ENCODE results near the gene SH2D6.

- TF ChIP-seq TAF1 (IDR thresholded peaks at IDR 0.05; ENCODE audit: borderline replicate concordance, insufficient read depth, low read length) (no peak), POLR2AphosphoS5 (IDR thresholded peaks at IDR 0.05; ENCODE audit: low read depth, low read length) (no peak), REST (IDR thresholded peaks at IDR 0.05; ENCODE audit: insufficient read depth in 1 of 2, low read depth in 2 of 2, low read length in 2 of 2) (no peak), SIN3A (IDR thresholded peaks at IDR 0.05; ENCODE audit: borderline replicate concordance, insufficient read depth, low read length) (no peak), FOXP2 (optimal IDR thresholded peaks at IDR 0.05; ENCODE audit: borderline replicate concordance, extremely low read depth, extremely low read length, insufficient read depth) (no peak)
Measured at GRCh38 chr2:85430752-85431569, 12.4 kb downstream of the SH2D6 start.

All from PFSK-1 (cell line).